ENCODE data around the gene SYT7. TPM values are rescaled to one million over a fixed set of nuclear protein-coding genes. Genes with fewer than 3 reads are reported as not detected.

Gene SYT7
- total and polyA plus RNA-seq, 2 of the 8 experiments (the other 6 are each of a cell fraction or from before 2014, with no cell fraction given) = 9.6 to 10.5 TPM

DNA sequence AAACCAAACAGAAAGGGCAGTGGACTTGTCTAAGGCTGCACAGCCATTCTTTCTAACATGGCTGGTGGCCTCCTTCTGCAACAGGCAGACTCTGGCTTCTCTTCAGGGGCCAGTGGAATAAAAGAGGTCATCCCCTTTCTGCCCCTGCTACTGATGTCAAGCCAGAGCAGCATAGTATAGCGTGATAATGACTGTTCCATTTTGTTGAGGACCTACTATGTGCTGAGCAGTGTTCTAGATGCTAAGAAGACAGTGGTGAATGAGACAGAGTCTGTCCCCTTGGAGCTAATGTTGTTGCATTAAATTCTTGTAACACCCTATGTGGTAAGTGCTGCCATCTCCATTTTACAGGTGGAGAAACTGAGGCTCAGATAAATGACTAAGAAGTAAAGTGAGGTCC, 15.7 kb upstream of the SYT7 start:
- H3K14ac ChIP-seq (ENCODE audit: insufficient read length) = no peak overlapping the region
- H3K4me3 ChIP-seq (ENCODE audit: extremely low read depth in 1 of 4, insufficient read depth in 2 of 4, low read depth in 3 of 4, low read length in 4 of 4) = no peak overlapping the region
- no peak overlapping the region for H2BK15ac ChIP-seq (ENCODE audit: low read length)
- no peak overlapping the region for H3K27ac ChIP-seq (ENCODE audit: low read depth, low read length)
- H2BK5ac ChIP-seq (ENCODE audit: low read depth, low read length) = no peak overlapping the region
- no peak overlapping the region for H3K4me2 ChIP-seq (ENCODE audit: insufficient read depth in 1 of 2, low read depth in 2 of 2, low read length in 2 of 2)
- H2BK12ac ChIP-seq (ENCODE audit: low read depth, low read length) = no peak overlapping the region; the same call in 1 of the 2 replicates
- no peak overlapping the region for H2AFZ ChIP-seq (ENCODE audit: low read length)
- H3K56ac ChIP-seq (replicated peaks; ENCODE audit: insufficient read length, low read depth, low read length) = no peak overlapping the region
- peaks cover 5 to 33% (median 24%) of the 10 kb centered on the region in 4 experiments for H3K4me1 ChIP-seq (replicated peaks in 1 of 4; ENCODE audit: control insufficient read depth in 3 of 4, insufficient read depth in 4 of 4, low read length in 3 of 4)
- no peaks in the 10 kb centered on the region for H3K79me2 ChIP-seq (ENCODE audit: control insufficient read depth in 1 of 2, insufficient read depth in 2 of 2, low read length in 2 of 2)
- no peak overlapping the region for H4K91ac ChIP-seq (replicated peaks; ENCODE audit: insufficient read length, low read length)
- H4K5ac ChIP-seq (ENCODE audit: insufficient read length, low read depth, low read length) = no peak overlapping the region
- POLR2A ChIA-PET (ENCODE audit: partially characterized antibody) = interaction anchor here (1.7 kb wide), 1 partner anchor 9 kb away, joined by 8 read pairs; no protein-coding TSS in a partner anchor
- no peaks in the 10 kb centered on the region for H3K79me1 ChIP-seq (ENCODE audit: low read depth, low read length)
- no peak overlapping the region for H3K9ac ChIP-seq (replicated peaks in 1 of 4; ENCODE audit: extremely low read depth in 1 of 4, low read depth in 3 of 4, low read length in 3 of 4)
- H3K23ac ChIP-seq (ENCODE audit: insufficient read length) = no peak overlapping the region
- CTCF ChIA-PET (ENCODE audit: partially characterized antibody) = interaction anchor here (0.9 to 17.1 kb wide), 7 partner anchors 8 to 72 kb away, joined by 3 to 335 read pairs (median 5); no protein-coding TSS in a partner anchor
- H2AK5ac ChIP-seq (ENCODE audit: low read depth, low read length) = no peak overlapping the region
- no peak overlapping the region for H3K4ac ChIP-seq (replicated peaks; ENCODE audit: insufficient read length, low read depth, low read length)
- H4K8ac ChIP-seq (ENCODE audit: extremely low read depth, insufficient read depth, low read length) = no peak overlapping the region
- H3K9me3 ChIP-seq (ENCODE audit: insufficient read depth in 2 of 2, low read depth in 1 of 2, low read length in 1 of 2) = no peaks in the 10 kb centered on the region
- H3K23me2 ChIP-seq (ENCODE audit: low read depth, low read length) = no peaks in the 10 kb centered on the region; the same call in 1 of the 2 replicates
- DNase-seq (ENCODE audit: low read depth in 1 of 2, low spot score in 2 of 2) (no peak), FAIRE-seq (no peak)
- no peaks in the 10 kb centered on the region; a peak in 2 of 7 replicates for H3K27me3 ChIP-seq (replicated peaks in 1 of 4; ENCODE audit: control insufficient read depth in 3 of 4, extremely low read depth in 1 of 4, insufficient read depth in 3 of 4, low read length in 3 of 4)
- 83% methylated on average over 1 of the region's 1 CpG; no CpG with 5 or more reads in 1 of the 2 experiments for WGBS, 2 experiments (ENCODE audit: extremely low coverage in 1 of 2, insufficient coverage in 1 of 2, insufficient read length in 1 of 2, insufficient replicate concordance in 2 of 2, low coverage in 1 of 2, low lambda C conversion rate in 2 of 2, missing lambda C conversion rate in 1 of 2)
- 0 out of 2 replicates have a peak overlapping the region, but pooled peaks have one; percentile 6 for H2BK20ac ChIP-seq (ENCODE audit: low read length)
- no peak overlapping the region for H3K18ac ChIP-seq (ENCODE audit: extremely low read depth, low read length)
- no peaks in the 10 kb centered on the region for H3K36me3 ChIP-seq (ENCODE audit: control insufficient read depth in 2 of 4, insufficient read depth in 4 of 4, low read length in 3 of 4)
- no peaks in the 10 kb centered on the region for H4K20me1 ChIP-seq (replicated peaks in 1 of 2; ENCODE audit: control insufficient read depth in 1 of 2, insufficient read depth in 2 of 2, low read length in 2 of 2)
- H2BK120ac ChIP-seq (replicated peaks; ENCODE audit: low read depth, low read length) = no peak overlapping the region
- no peak for TF ChIP-seq GABPA (IDR thresholded peaks at IDR 0.05; ENCODE audit: borderline replicate concordance, insufficient read depth, low read length)
- no peak for TF ChIP-seq SAP30 (IDR thresholded peaks at IDR 0.05; ENCODE audit: insufficient read depth, insufficient replicate concordance, low read length)
- no peak for TF ChIP-seq RXRA (IDR thresholded peaks at IDR 0.05; ENCODE audit: insufficient read depth, low read depth, low read length)
- no peak for TF ChIP-seq BRCA1 (IDR thresholded peaks at IDR 0.05; ENCODE audit: low read depth, low read length)
- TF ChIP-seq SIN3A (conservative IDR thresholded peaks at IDR 0.05 in 1 of 2, IDR thresholded peaks at IDR 0.05 in 1 of 2; ENCODE audit: low read depth in 1 of 2, low read length in 2 of 2) = no peak
- TF ChIP-seq PHF8 (conservative IDR thresholded peaks at IDR 0.05; ENCODE audit: low read depth, low read length) = no peak
- no peak for TF ChIP-seq SUZ12 (IDR thresholded peaks at IDR 0.05; ENCODE audit: low read length)
- TF ChIP-seq, protein P1, sequence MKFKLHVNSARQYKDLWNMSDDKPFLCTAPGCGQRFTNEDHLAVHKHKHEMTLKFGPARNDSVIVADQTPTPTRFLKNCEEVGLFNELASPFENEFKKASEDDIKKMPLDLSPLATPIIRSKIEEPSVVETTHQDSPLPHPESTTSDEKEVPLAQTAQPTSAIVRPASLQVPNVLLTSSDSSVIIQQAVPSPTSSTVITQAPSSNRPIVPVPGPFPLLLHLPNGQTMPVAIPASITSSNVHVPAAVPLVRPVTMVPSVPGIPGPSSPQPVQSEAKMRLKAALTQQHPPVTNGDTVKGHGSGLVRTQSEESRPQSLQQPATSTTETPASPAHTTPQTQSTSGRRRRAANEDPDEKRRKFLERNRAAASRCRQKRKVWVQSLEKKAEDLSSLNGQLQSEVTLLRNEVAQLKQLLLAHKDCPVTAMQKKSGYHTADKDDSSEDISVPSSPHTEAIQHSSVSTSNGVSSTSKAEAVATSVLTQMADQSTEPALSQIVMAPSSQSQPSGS (IDR thresholded peaks at IDR 0.05; ENCODE audit: low read length) = no peak
- no peak for TF ChIP-seq TEAD4 (IDR thresholded peaks at IDR 0.05; ENCODE audit: low read depth, low read length)
- no peak for TF ChIP-seq SIX5 (IDR thresholded peaks at IDR 0.05; ENCODE audit: low read depth, low read length)
- TF ChIP-seq TAF7 (optimal IDR thresholded peaks at IDR 0.05; ENCODE audit: borderline replicate concordance, low read depth, low read length) = no peak

Measured in H1 (cell line).